ENCODE results near the gene SLC9A7. TPM values are rescaled to one million over a fixed set of nuclear protein-coding genes. Genes with fewer than 3 reads are reported as not detected.

Gene SLC9A7
- total RNA-seq, 1 experiment from 2014 or later, result 1.2 TPM

GRCh38 chrX:46722742-46723568 lies 36.0 kb downstream of the SLC9A7 start:
- Histone ChIP-seq H3K9me3 (no peaks in the 10 kb centered on the region), H3K36me3 (no peaks in the 10 kb centered on the region), H3K4me3 (no peak overlapping the region), H3K27me3 (no peaks in the 10 kb centered on the region)
- peak; percentile 22 for DNase-seq

GRCh38 chrX:46716796-46717195 lies 42.1 kb downstream of the SLC9A7 start:
- Histone ChIP-seq H3K9me3 (no peaks in the 10 kb centered on the region), H3K4me3 (no peak overlapping the region), H3K36me3 (no peaks in the 10 kb centered on the region), H3K27me3 (no peaks in the 10 kb centered on the region)
- no peak for DNase-seq

DNA sequence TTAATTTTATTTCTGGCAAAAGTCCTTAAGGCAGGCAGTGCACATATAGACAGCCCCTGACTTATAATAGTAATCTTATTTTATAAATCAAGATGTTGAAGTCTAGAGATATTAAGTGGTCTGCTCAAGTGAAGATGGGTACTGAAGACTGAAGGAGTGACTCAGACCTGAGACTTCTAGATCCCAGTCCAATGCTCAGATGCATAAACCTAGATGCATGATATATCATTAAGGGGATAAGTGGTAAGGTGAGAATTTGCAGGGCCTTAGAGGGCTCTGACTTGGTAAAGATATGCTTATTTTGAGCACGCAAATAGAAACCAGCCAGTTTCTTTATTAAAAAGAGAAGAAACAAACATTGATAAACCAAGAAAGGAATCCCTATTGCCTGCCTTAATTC lies 42.9 kb downstream of the SLC9A7 start:
- Histone ChIP-seq H3K4me3 (no peak overlapping the region), H3K27me3 (no peaks in the 10 kb centered on the region), H3K9me3 (no peaks in the 10 kb centered on the region), H3K36me3 (no peaks in the 10 kb centered on the region)
- no peak for DNase-seq

GRCh38 chrX:46715530-46715929 lies 43.4 kb downstream of the SLC9A7 start:
- no peak overlapping the region for H3K4me3 ChIP-seq
- H3K27me3 ChIP-seq, result no peaks in the 10 kb centered on the region
- H3K9me3 ChIP-seq, result no peaks in the 10 kb centered on the region
- H3K36me3 ChIP-seq, result no peaks in the 10 kb centered on the region
- DNase-seq, result no peak

- no peaks in the 10 kb centered on the region for H3K36me3 ChIP-seq
- no peak for DNase-seq
- H3K4me3 ChIP-seq, result no peak overlapping the region
- H3K9me3 ChIP-seq, result no peaks in the 10 kb centered on the region
- H3K27me3 ChIP-seq, result no peaks in the 10 kb centered on the region
Observed at GRCh38 chrX:46713672-46714490, 45.0 kb downstream of the SLC9A7 start.

DNA sequence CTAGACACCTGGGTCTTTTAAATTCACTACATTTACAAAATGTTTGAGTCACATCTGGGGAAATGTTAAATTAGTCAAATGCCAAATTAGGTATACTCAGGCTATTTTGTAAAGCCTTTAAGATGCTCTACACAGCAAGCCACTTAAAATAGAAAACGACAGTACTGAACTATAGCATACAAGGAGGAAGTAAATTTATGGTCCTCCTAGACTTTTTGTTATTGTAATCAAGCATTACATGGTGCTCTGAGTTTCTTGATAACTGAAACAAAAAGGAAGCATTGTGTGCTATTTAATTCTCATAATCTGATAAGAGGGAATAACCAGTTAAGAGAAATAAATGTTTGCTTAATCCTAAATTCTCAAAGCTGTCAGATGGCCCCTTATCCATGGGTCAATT lies 46.2 kb downstream of the SLC9A7 start:
- no peaks in the 10 kb centered on the region for H3K36me3 ChIP-seq
- H3K9me3 ChIP-seq, result no peaks in the 10 kb centered on the region
- DNase-seq, result no peak
- no peaks in the 10 kb centered on the region for H3K27me3 ChIP-seq
- no peak overlapping the region for H3K4me3 ChIP-seq

- no peak for DNase-seq
- no peak overlapping the region for H3K4me3 ChIP-seq
Observed at GRCh38 chrX:46710927-46711623, 47.8 kb downstream of the SLC9A7 start.

GRCh38 chrX:46710425-46710824 lies 48.5 kb downstream of the SLC9A7 start:
- Histone ChIP-seq H3K4me3 (no peak overlapping the region), H3K27me3 (no peaks in the 10 kb centered on the region), H3K9me3 (no peaks in the 10 kb centered on the region), H3K36me3 (no peaks in the 10 kb centered on the region)
- DNase-seq, result no peak

More at GRCh38 chrX:46710927-46711623, 47.8 kb downstream of the SLC9A7 start:
- Histone ChIP-seq H3K9me3 (no peaks in the 10 kb centered on the region), H3K27me3 (no peaks in the 10 kb centered on the region), H3K36me3 (no peaks in the 10 kb centered on the region)

GRCh38 chrX:46707274-46707965 lies 51.5 kb downstream of the SLC9A7 start:
- Histone ChIP-seq H3K9me3 (no peaks in the 10 kb centered on the region), H3K36me3 (no peaks in the 10 kb centered on the region), H3K27me3 (no peaks in the 10 kb centered on the region), H3K4me3 (no peak overlapping the region)
- no peak for DNase-seq

DNA sequence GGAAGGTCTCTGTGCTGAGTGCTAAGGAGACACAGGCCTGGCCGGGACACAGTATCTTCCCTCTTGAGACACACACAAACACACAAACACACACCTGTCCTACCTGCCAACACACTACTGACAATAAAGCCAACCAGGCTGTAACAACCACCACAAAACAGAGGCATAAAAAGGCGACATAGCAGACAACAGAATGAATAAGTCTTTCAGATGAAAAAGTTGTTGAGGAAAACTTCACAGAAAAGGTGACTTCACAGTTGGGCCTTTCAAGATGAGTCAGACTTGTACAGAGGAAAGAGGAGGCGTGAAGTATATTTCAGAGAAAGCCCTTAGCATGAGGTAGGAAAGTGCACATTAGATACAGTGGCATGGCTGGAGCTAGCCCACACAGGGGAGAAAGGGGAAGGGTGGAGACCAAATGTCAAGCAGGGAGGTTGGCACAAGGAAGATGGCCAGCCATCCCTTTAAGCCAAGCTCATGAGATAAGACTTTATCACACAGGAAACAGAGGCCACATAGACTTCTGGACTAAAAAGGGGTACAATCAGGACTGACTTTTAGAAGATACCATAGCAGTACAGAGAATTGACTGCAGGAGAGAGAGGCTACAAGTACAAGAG lies 54.0 kb downstream of the SLC9A7 start:
- Histone ChIP-seq H3K4me3 (no peak overlapping the region), H3K9me3 (no peaks in the 10 kb centered on the region), H3K36me3 (no peaks in the 10 kb centered on the region), H3K27me3 (no peaks in the 10 kb centered on the region)
- no peak for DNase-seq

DNA sequence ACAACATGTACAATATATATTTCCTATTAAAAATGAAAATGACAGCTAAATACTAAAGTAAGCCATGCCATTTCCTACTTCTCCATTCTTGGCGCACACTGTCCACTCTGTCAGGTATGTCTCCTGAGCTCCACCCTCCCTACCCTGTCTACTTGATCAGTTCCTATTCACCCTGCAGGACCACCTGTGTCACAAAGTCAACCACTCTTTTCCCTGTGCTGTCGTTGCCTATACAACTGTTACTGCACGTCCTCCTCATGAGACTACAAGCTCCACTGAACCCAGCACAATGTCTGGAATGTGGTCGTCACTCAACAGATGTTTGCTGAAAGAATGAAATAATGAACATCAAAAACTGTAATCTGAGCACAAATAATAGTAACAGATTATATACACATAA lies 54.9 kb downstream of the SLC9A7 start:
- DNase-seq, result no peak
- H3K4me3 ChIP-seq, result no peak overlapping the region
- no peaks in the 10 kb centered on the region for H3K27me3 ChIP-seq
- H3K36me3 ChIP-seq, result no peaks in the 10 kb centered on the region
- H3K9me3 ChIP-seq, result no peaks in the 10 kb centered on the region

DNA sequence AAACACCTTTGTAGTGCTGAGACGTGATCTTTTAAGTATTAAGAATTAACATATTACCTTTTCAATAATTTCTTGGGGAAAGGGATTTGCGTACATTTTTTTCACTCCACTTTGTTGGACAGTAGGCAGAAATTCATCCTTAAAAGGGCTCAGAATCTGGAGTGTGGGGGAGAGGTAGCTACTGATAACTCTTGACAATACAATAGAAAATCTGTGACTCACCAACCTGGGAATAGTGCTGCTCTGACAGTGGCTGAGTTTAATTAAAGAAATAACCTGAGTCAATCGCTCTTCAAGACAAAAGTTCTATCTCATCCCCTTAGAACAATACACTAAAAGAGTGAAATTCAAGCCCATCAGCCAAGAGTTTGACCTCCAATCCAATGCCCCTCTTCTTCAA lies 60.2 kb downstream of the SLC9A7 start:
- Histone ChIP-seq H3K27me3 (no peaks in the 10 kb centered on the region), H3K9me3 (no peaks in the 10 kb centered on the region), H3K4me3 (no peak overlapping the region), H3K36me3 (no peaks in the 10 kb centered on the region)
- DNase-seq, result no peak

DNA sequence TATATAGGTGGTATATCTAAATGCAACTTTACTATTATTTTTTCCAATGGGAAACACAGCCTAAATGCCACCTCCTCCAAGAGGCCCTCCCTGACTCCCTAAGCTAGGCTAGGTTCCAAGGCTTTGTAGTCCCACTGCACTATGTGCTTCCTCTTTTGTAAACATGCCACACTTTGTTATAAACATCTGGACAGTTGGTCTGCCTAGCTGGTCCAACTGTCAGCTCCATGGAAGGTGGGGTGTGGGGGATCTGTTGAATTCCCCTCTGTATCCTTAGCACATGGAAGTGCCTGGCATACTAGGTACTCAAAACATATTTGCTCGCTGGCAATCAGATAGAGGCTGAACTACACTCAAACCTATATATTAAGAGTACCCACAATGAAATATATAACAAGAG lies 63.4 kb downstream of the SLC9A7 start:
- no peak for DNase-seq
- no peak overlapping the region for H3K4me3 ChIP-seq

DNA sequence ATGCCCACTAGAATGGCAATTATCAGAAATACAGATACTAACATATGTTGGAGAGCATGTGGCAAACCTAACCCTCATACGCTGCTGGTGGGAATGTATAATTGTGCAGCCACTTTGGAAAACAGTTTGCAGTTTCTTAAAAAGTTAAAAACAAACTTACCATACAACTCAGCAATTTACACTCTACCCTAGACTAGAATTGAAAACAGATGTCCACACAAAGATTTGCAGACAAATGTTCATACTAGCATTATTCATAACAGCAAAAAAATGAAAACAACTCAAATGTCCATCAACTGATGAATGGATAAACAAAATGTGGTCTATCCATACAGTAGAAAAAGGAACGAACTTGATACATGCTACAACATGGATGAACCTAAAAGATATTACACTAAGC lies 64.4 kb downstream of the SLC9A7 start:
- no peaks in the 10 kb centered on the region for H3K27me3 ChIP-seq
- H3K4me3 ChIP-seq, result no peak overlapping the region
- no peaks in the 10 kb centered on the region for H3K36me3 ChIP-seq
- H3K9me3 ChIP-seq, result no peaks in the 10 kb centered on the region
- no peak for DNase-seq

More for the DNA sequence above, 63.4 kb downstream of the SLC9A7 start:
- Histone ChIP-seq H3K9me3 (no peaks in the 10 kb centered on the region), H3K36me3 (no peaks in the 10 kb centered on the region), H3K27me3 (no peaks in the 10 kb centered on the region)

GRCh38 chrX:46693149-46693548 lies 65.8 kb downstream of the SLC9A7 start:
- Histone ChIP-seq H3K27me3 (no peaks in the 10 kb centered on the region), H3K4me3 (no peak overlapping the region), H3K36me3 (no peaks in the 10 kb centered on the region), H3K9me3 (no peaks in the 10 kb centered on the region)
- DNase-seq, result no peak

- DNase-seq, result no peak
- Histone ChIP-seq H3K4me3 (no peak overlapping the region), H3K9me3 (no peaks in the 10 kb centered on the region), H3K27me3 (no peaks in the 10 kb centered on the region), H3K36me3 (no peaks in the 10 kb centered on the region)
Observed at GRCh38 chrX:46690818-46691217, 68.1 kb downstream of the SLC9A7 start.

All from MG63 (cell line).